GM12878 (cell line): Measurements from ENCODE around the gene OSBPL3. TPM values are rescaled to one million over a fixed set of nuclear protein-coding genes. Genes with fewer than 3 reads are reported as not detected.
A peak's percentile ranks its signal among the peaks of the same experiment; 100 is the strongest.

Experiments used
- BACH1 ChIP-seq: fragments of 450-650 bp; IDR thresholded peaks from 2 replicates; pipeline ENCODE4 v1.6.1; 2017; ENCODE audit warnings: mild to moderate bottlenecking, borderline replicate concordance
- CTCF ChIP-seq, 3 experiments: IDR thresholded peaks in 2 of 3; conservative IDR thresholded peaks in 1 of 3; 2 replicates each; pipeline ENCODE4 v1.5.1; 2011; ENCODE audit warnings: low read depth in 3 of 3, low read length in 3 of 3, mild to moderate bottlenecking in 3 of 3, control low read depth in 2 of 3, moderate library complexity in 2 of 3, inconsistent platforms in 1 of 3, mixed read lengths in 1 of 3; ENCODE audit not compliant: control insufficient read depth in 2 of 3, insufficient read depth in 1 of 3; ENCODE audit errors: extremely low read depth in 1 of 3
- FOS ChIP-seq: IDR thresholded peaks from 3 replicates; pipeline ENCODE4 v1.6.1; 2011; ENCODE audit warnings: borderline replicate concordance; ENCODE audit not compliant: insufficient read length; ENCODE audit errors: extremely low read depth
- HDAC2 ChIP-seq: fragments of 200-600 bp; sonication (generic); IDR thresholded peaks from 2 replicates; pipeline ENCODE4 v1.6.1; 2017
- HSF1 ChIP-seq: fragments of 150-350 bp; IDR thresholded peaks from 2 replicates; pipeline ENCODE4 v1.6.1; 2014; ENCODE audit warnings: mild to moderate bottlenecking, low read depth, low read length
- IRF3 ChIP-seq: fragments of 450-650 bp; IDR thresholded peaks from 2 replicates; pipeline ENCODE4 v1.6.1; 2014; ENCODE audit warnings: mild to moderate bottlenecking
- IRF4 ChIP-seq: IDR thresholded peaks from 2 replicates; pipeline ENCODE4 v1.6.1; 2011; ENCODE audit warnings: low read depth, low read length
- JUND ChIP-seq: IDR thresholded peaks from 2 replicates; pipeline ENCODE4 v1.6.1; 2012; ENCODE audit warnings: low read depth, mild to moderate bottlenecking, low read length, improper control_type of control experiment, moderate library complexity
- MAX ChIP-seq: IDR thresholded peaks from 2 replicates; pipeline ENCODE4 v1.6.1; 2012; ENCODE audit warnings: low read depth, low read length, improper control_type of control experiment
- MYC ChIP-seq: IDR thresholded peaks from 2 replicates; pipeline ENCODE4 v1.6.1; 2011; ENCODE audit warnings: mild to moderate bottlenecking, low read length, moderate library complexity, inconsistent platforms; ENCODE audit not compliant: insufficient read depth, insufficient replicate concordance, insufficient read length, severe bottlenecking
- PBX3 ChIP-seq: IDR thresholded peaks from 2 replicates; pipeline ENCODE4 v1.6.1; 2011; ENCODE audit warnings: mild to moderate bottlenecking, low read depth, low read length, moderate library complexity; ENCODE audit not compliant: insufficient replicate concordance
- RBBP5 ChIP-seq: fragments of 200-600 bp; sonication (generic); conservative IDR thresholded peaks from 2 replicates; pipeline ENCODE4 v1.6.1; 2016
- SP1 ChIP-seq: IDR thresholded peaks from one replicate; pipeline ENCODE4 v1.6.1; 2011; ENCODE audit warnings: low read depth, low read length
- TARDBP ChIP-seq: IDR thresholded peaks from 2 replicates; pipeline ENCODE4 v1.6.1; 2016; ENCODE audit warnings: borderline replicate concordance
- WRNIP1 ChIP-seq: IDR thresholded peaks from 2 replicates; pipeline ENCODE4 v1.6.1; 2011; ENCODE audit warnings: low read depth, low read length, improper control_type of control experiment, borderline replicate concordance
- ZBTB4 ChIP-seq: fragments of 450-650 bp; formaldehyde crosslinking; IDR thresholded peaks from 2 replicates; pipeline ENCODE4 v1.4.0; 2022; ENCODE audit warnings: mild to moderate bottlenecking, moderate library complexity
- ZBTB40 ChIP-seq: fragments of 450-650 bp; IDR thresholded peaks from 2 replicates; pipeline ENCODE4 v1.6.1; 2016; ENCODE audit warnings: mild to moderate bottlenecking, moderate library complexity, borderline replicate concordance
- polyA plus RNA-seq, 11 experiments: library from polyadenylated mRNA; depleted of rRNA in 4 of 11; unstranded in 6 of 11; stranded (reverse) in 5 of 11; fragments of >200 nt; fragmentation: Nextera tagmentation in 4 of 11; fragmentation: Illumina TruSeq in 1 of 11; extraction: Ambion mirVana in 4 of 11; extraction: Trizol in 1 of 11; gene quantifications; 1 replicate in 1 of 11; 2 replicates in 10 of 11; pipeline versions ENCODE4 v1.2.1 to v1.2.3, GENCODE V29; 2011 to 2016; ENCODE audit warnings: inconsistent platforms in 2 of 11, missing spikeins in 2 of 11, low read depth in 1 of 11
- total RNA-seq, 4 experiments: library from RNA; depleted of rRNA in 3 of 4; stranded (reverse); fragments of >200 nt in 3 of 4; fragmentation: Illumina TruSeq in 1 of 4; extraction: Trizol in 1 of 4; gene quantifications; 2 replicates each; pipeline versions ENCODE4 v1.2.1 to v1.2.3, GENCODE V29; 2013 to 2021

OSBPL3 gene
- total and polyA plus RNA-seq, 10 of the 15 experiments (the other 5 are each of a cell fraction or from before 2014, with no cell fraction given) = 6.1 to 46.6 (median 27.0) TPM

- TF ChIP-seq FOS (no peak), ZBTB40 (no peak), MYC (no peak), IRF4 (no peak), PBX3 (no peak), MAX (no peak), BACH1 (no peak), RBBP5 (no peak), JUND (no peak), HSF1 (no peak), TARDBP (no peak), WRNIP1 (0 out of 2 replicates have a peak, but pooled peaks have one; percentile 78), HDAC2 (no peak), SP1 (no peak), CTCF (IDR thresholded peaks at IDR 0.05 in 2 of 3, conservative IDR thresholded peaks at IDR 0.05 in 1 of 3; ENCODE audit: control insufficient read depth in 2 of 3, extremely low read depth in 1 of 3, insufficient read depth in 1 of 3, low read depth in 3 of 3, low read length in 3 of 3) (no peak), ZBTB4 (CRISPR knock-in tag) (no peak), IRF3 (no peak)
These were observed 12.3 kb downstream of the OSBPL3 start (continued) for GRCh38 chr7:24967696-24968095.
